ENCODE measurements around the gene LIPA. TPM values are rescaled to one million over a fixed set of nuclear protein-coding genes. Genes with fewer than 3 reads are reported as not detected.

Gene LIPA
- total and polyA plus RNA-seq, 2 donors: 49.1 to 63.0 TPM

GRCh38 chr10:89219513-89220218 is 31.9 kb downstream of the LIPA start:
- no peaks in the 10 kb centered on the region for H3K4me1 ChIP-seq (ENCODE audit: insufficient read depth)
- no peak overlapping the region for H3K27ac ChIP-seq (ENCODE audit: low read depth)
- WGBS: 78% methylated on average over 4 of the region's 4 CpGs
- DNase-seq (ENCODE audit: extremely low spot score): no peak
- peaks cover 2% of the 10 kb centered on the region for H3K36me3 ChIP-seq (ENCODE audit: insufficient read depth)
- H3K4me3 ChIP-seq (ENCODE audit: low read depth, low read length): no peak overlapping the region

- Histone ChIP-seq H3K36me3 (ENCODE audit: insufficient read depth) (peaks cover 2% of the 10 kb centered on the region), H3K4me1 (ENCODE audit: insufficient read depth) (no peaks in the 10 kb centered on the region), H3K27ac (ENCODE audit: low read depth) (no peak overlapping the region), H3K4me3 (ENCODE audit: low read depth, low read length) (no peak overlapping the region)
- WGBS: 7% methylated on average over 6 of the region's 6 CpGs
- DNase-seq (ENCODE audit: extremely low spot score): peak; percentile 36
These were observed 34.3 kb downstream of the LIPA start for GRCh38 chr10:89217057-89217990.

GRCh38 chr10:89216056-89216455 is 35.5 kb downstream of the LIPA start:
- no peak for DNase-seq (ENCODE audit: extremely low spot score)
- Histone ChIP-seq H3K36me3 (ENCODE audit: insufficient read depth) (no peaks in the 10 kb centered on the region), H3K4me1 (ENCODE audit: insufficient read depth) (no peaks in the 10 kb centered on the region), H3K27ac (ENCODE audit: low read depth) (no peak overlapping the region), H3K4me3 (ENCODE audit: low read depth, low read length) (no peak overlapping the region)
- 97% methylated on average over 2 of the region's 2 CpGs for WGBS

GRCh38 chr10:89215511-89215910 is 36.1 kb downstream of the LIPA start:
- Histone ChIP-seq H3K4me1 (ENCODE audit: insufficient read depth) (no peaks in the 10 kb centered on the region), H3K27ac (ENCODE audit: low read depth) (no peak overlapping the region), H3K36me3 (ENCODE audit: insufficient read depth) (no peaks in the 10 kb centered on the region), H3K4me3 (ENCODE audit: low read depth, low read length) (no peak overlapping the region)
- WGBS: 85% methylated on average over 1 of the region's 1 CpG
- DNase-seq (ENCODE audit: extremely low spot score): no peak

- no peak for DNase-seq (ENCODE audit: extremely low spot score)
- Histone ChIP-seq H3K36me3 (ENCODE audit: insufficient read depth) (no peaks in the 10 kb centered on the region), H3K4me1 (ENCODE audit: insufficient read depth) (no peaks in the 10 kb centered on the region), H3K4me3 (ENCODE audit: low read depth, low read length) (no peak overlapping the region), H3K27ac (ENCODE audit: low read depth) (no peak overlapping the region)
- WGBS: 93% methylated on average over 8 of the region's 8 CpGs
These were observed 36.9 kb downstream of the LIPA start for GRCh38 chr10:89214566-89215165.

- no peak overlapping the region for H3K4me3 ChIP-seq (ENCODE audit: low read depth, low read length)
- no peaks in the 10 kb centered on the region for H3K36me3 ChIP-seq (ENCODE audit: insufficient read depth)
- no peak for DNase-seq (ENCODE audit: extremely low spot score)
- no peak overlapping the region for H3K27ac ChIP-seq (ENCODE audit: low read depth)
- H3K4me1 ChIP-seq (ENCODE audit: insufficient read depth): no peaks in the 10 kb centered on the region
- 39% methylated on average over 8 of the region's 8 CpGs for WGBS
These were observed 38.3 kb downstream of the LIPA start for GRCh38 chr10:89213191-89213808.

- DNase-seq (ENCODE audit: extremely low spot score): no peak
- WGBS: 96% methylated on average over 3 of the region's 3 CpGs
- no peak overlapping the region for H3K27ac ChIP-seq (ENCODE audit: low read depth)
- no peaks in the 10 kb centered on the region for H3K4me1 ChIP-seq (ENCODE audit: insufficient read depth)
- no peak overlapping the region for H3K4me3 ChIP-seq (ENCODE audit: low read depth, low read length)
- H3K36me3 ChIP-seq (ENCODE audit: insufficient read depth): no peaks in the 10 kb centered on the region
These were observed 40.7 kb downstream of the LIPA start for GRCh38 chr10:89210794-89211425.

- Histone ChIP-seq H3K36me3 (ENCODE audit: insufficient read depth) (no peaks in the 10 kb centered on the region), H3K4me3 (ENCODE audit: low read depth, low read length) (no peak overlapping the region), H3K4me1 (ENCODE audit: insufficient read depth) (no peaks in the 10 kb centered on the region), H3K27ac (ENCODE audit: low read depth) (no peak overlapping the region)
- DNase-seq (ENCODE audit: extremely low spot score): no peak
- WGBS: 96% methylated on average over 5 of the region's 5 CpGs
These were observed 41.9 kb downstream of the LIPA start for GRCh38 chr10:89209718-89210117.

- H3K4me3 ChIP-seq (ENCODE audit: low read depth, low read length): peak overlapping the region; percentile 40
- no peaks in the 10 kb centered on the region for H3K36me3 ChIP-seq (ENCODE audit: insufficient read depth)
- H3K4me1 ChIP-seq (ENCODE audit: insufficient read depth): no peaks in the 10 kb centered on the region
- WGBS: 10% methylated on average over 60 of the region's 60 CpGs
- no peak for DNase-seq (ENCODE audit: extremely low spot score)
- peak overlapping the region; percentile 82 for H3K27ac ChIP-seq (ENCODE audit: low read depth)
These were observed 43.6 kb downstream of the LIPA start for GRCh38 chr10:89207801-89208551.

GRCh38 chr10:89207181-89207800 is 44.3 kb downstream of the LIPA start, which contains the start of gene CH25H:
TSS of gene CH25H (minus strand) at chr10:89207317. CDS start at chr10:89207292, 25 bp downstream.
- no peaks in the 10 kb centered on the region for H3K4me1 ChIP-seq (ENCODE audit: insufficient read depth)
- H3K36me3 ChIP-seq (ENCODE audit: insufficient read depth): no peaks in the 10 kb centered on the region
- H3K4me3 ChIP-seq (ENCODE audit: low read depth, low read length): peak within 1 kb of the TSS; percentile 40
- no peak for DNase-seq (ENCODE audit: extremely low spot score)
- under 1% methylated on average over 28 of the region's 28 CpGs for WGBS
- H3K27ac ChIP-seq (ENCODE audit: low read depth): peak within 1 kb of the TSS; percentile 82

GRCh38 chr10:89206402-89207180 is 45.0 kb downstream of the LIPA start:
- H3K4me3 ChIP-seq (ENCODE audit: low read depth, low read length): peak overlapping the region; percentile 40
- H3K27ac ChIP-seq (ENCODE audit: low read depth): peak overlapping the region; percentile 11
- no peak for DNase-seq (ENCODE audit: extremely low spot score)

More at GRCh38 chr10:89206402-89207180, 45.0 kb downstream of the LIPA start:
- no peaks in the 10 kb centered on the region for H3K36me3 ChIP-seq (ENCODE audit: insufficient read depth)
- H3K4me1 ChIP-seq (ENCODE audit: insufficient read depth): no peaks in the 10 kb centered on the region
- 19% methylated on average over 42 of the region's 42 CpGs for WGBS
